ENCODE data around the gene GALNT9. TPM values are rescaled to one million over a fixed set of nuclear protein-coding genes. Genes with fewer than 3 reads are reported as not detected.
"Not testable (repeated sequence)": the region's sequence is repeated elsewhere in the genome, so short reads cannot be mapped to it uniquely, and the experiment has no call there.

Gene GALNT9
- total and polyA plus RNA-seq, 5 experiments from 2014 or later, result not detected

DNA sequence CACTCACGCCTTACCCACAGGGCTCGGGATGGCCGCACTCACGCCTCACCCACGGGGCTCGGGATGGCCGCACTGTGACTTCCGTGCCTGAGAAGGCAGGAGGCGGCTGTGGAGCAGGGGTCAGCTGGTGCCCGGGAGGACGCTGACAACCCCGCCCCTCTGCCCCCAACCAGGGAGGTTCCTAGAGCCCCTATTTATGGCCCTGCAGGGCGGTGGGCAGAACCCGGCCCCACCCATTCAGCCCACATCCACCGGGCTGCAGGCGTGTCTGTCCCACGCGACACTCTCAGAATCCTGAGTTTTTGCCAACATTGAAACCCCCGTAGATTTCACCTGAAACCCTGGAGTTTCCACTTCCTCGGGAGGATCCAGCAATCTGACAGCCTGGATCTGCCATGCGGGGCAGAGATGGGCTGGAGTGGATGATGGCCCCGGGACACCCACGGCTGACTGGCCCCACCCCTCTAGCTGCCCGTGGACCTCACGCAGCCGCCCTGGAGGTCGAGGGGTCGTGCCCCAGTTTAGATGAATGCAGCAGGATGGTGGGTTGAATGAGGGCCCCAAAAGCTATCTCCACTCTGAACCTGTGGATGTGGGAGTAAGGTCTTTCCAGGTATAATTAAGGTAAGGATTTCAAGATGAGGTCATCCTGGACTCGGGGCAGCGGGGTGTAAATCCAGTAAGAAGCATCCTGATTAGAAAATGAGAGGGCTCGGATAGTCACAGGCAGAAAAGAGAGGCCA lies 20.4 kb downstream of the GALNT9 start:
- Mint-ChIP-seq H3K27ac (no peak overlapping the region), H3K4me1 (peaks cover 0 to 2% (median 0%) of the 10 kb centered on the region in 4 donors), H3K9me3 (peaks cover 3 to 30% (median 17%) of the 10 kb centered on the region in 9 donors), H3K27me3 (peaks cover 0 to 14% (median 5%) of the 10 kb centered on the region in 5 donors), H3K36me3 (peaks cover 3 to 18% (median 3%) of the 10 kb centered on the region in 3 donors), H3K4me3 (no peak overlapping the region)
- ATAC-seq, result no peak
- POLR2A ChIA-PET, result no interaction called here
- DNase-seq, result peak in 1 of 10 donors; percentile 54

GRCh38 chr12:132307976-132308852 lies 21.2 kb downstream of the GALNT9 start:
- POLR2A ChIA-PET, result no interaction called here
- H3K4me3 Mint-ChIP-seq, result no peak overlapping the region
- DNase-seq (peak in 1 of 10 donors; percentile 37), ATAC-seq (no peak)
- peaks cover 0 to 14% (median 5%) of the 10 kb centered on the region in 5 donors for H3K27me3 Mint-ChIP-seq
- H3K4me1 Mint-ChIP-seq, result peaks cover 0 to 2% (median 0%) of the 10 kb centered on the region in 4 donors
- peaks cover 3 to 30% (median 17%) of the 10 kb centered on the region in 9 donors for H3K9me3 Mint-ChIP-seq
- no peak overlapping the region for H3K27ac Mint-ChIP-seq
- H3K36me3 Mint-ChIP-seq, result peaks cover 3 to 18% (median 3%) of the 10 kb centered on the region in 3 donors

DNA sequence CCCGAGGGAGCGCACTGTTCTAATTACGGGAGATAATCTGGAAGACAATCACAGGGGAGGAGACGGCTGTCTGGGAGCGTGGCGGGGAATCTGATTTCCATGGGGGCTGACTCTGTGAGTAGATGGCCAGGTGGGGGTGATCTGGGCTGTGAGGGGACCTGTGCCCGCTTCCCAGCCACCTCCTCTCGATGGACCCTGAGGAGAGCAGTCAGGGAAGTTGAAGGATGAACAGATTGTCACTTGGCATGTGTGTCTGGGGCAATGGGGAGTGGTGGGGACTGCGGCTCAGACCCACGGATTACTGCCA lies 22.6 kb downstream of the GALNT9 start:
- Mint-ChIP-seq H3K4me3 (no peak overlapping the region), H3K27me3 (peaks cover 0 to 14% (median 5%) of the 10 kb centered on the region in 5 donors), H3K4me1 (peaks cover 0 to 2% (median 0%) of the 10 kb centered on the region in 4 donors), H3K27ac (no peak overlapping the region), H3K9me3 (peaks cover under 1 to 19% (median 12%) of the 10 kb centered on the region in 9 donors), H3K36me3 (peaks cover under 1 to 11% (median 3%) of the 10 kb centered on the region in 3 donors)
- ATAC-seq (no peak), DNase-seq (peak in 1 of 10 donors; percentile 31)
- POLR2A ChIA-PET, result no interaction called here

DNA sequence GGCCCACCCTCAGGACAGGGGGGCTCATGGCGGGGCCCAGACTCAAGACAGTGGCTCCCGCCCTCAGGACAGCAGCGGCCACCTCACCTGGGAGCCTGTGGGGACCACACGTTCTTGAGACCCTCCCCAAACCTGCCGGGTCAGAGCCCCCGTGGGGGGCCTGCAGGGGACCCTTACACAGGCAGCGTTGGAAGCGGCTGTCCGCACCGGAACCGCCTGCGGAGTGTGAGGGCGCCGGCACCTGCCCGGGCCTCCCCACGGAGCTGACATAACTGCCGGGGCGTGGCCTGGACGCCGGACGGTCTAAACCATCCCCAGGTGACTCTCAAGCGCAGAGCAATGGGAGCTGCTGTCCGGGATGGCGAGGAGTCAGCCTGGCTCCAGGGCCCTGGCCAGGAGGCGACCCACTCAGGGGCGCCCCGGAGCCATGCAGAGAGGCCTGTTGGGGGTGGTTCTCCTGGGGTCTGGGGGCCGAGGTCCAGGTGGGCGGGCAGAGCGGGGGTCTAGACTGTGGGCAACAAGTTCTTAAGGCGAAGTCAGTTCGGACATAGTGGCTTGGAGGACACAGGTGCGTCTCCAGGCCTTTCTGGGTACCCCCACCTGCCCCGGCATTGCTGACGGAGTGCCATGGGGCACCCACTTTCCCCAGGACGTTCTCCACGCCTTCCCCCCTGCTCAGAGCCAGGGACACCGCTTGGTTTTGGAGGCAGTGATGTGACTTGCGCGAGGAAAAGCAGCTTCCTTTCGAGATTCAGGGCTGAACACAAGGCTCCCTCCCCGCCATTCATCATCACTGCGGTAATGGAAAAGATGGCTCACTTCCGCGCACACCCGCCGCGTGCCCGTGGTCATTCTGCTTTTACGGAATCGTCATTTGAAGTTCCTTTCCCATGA lies 23.2 kb downstream of the GALNT9 start:
- H3K27me3 Mint-ChIP-seq, result peaks cover 0 to 14% (median 5%) of the 10 kb centered on the region in 5 donors
- ATAC-seq (no peak), DNase-seq (peak in 1 of 10 donors; percentile 48)
- H3K36me3 Mint-ChIP-seq, result peaks cover 0 to 6% (median 3%) of the 10 kb centered on the region in 3 donors
- POLR2A ChIA-PET, result no interaction called here
- no peak overlapping the region for H3K27ac Mint-ChIP-seq
- no peak overlapping the region for H3K4me3 Mint-ChIP-seq
- peaks cover 0 to 13% (median 7%) of the 10 kb centered on the region in 9 donors for H3K9me3 Mint-ChIP-seq
- H3K4me1 Mint-ChIP-seq, result peaks cover 0 to 2% (median 0%) of the 10 kb centered on the region in 4 donors

DNA sequence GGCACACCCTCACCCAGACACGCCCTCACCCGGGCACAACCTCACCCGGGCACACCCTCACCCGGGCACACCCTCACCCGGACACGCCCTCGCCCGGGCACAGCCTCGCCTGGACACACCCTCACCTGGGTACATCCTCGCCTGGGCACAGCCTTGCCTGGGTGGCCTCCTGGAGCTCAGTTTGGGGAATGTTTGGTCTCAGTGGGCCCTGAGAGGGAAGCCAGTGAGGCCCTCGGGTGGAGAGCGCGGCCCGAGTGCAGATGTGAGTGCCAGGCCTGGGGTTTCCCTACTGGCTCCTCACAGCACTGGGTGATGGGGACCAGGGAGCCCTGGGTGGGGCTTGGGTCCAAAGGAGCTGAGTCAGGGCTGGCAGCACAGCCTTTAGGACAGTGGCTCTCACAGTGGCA lies 23.8 kb downstream of the GALNT9 start:
- Mint-ChIP-seq H3K36me3 (peaks cover 0 to 3% (median 0%) of the 10 kb centered on the region in 3 donors), H3K27ac (no peak overlapping the region), H3K4me3 (no peak overlapping the region), H3K4me1 (peaks cover 0 to 2% (median 0%) of the 10 kb centered on the region in 4 donors), H3K9me3 (peaks cover 0 to 10% (median under 1%) of the 10 kb centered on the region in 9 donors), H3K27me3 (peaks cover 0 to 14% (median 9%) of the 10 kb centered on the region in 5 donors)
- DNase-seq, result peak in 1 of 10 donors; percentile 56
- POLR2A ChIA-PET, result no interaction called here
- no peak for ATAC-seq

DNA sequence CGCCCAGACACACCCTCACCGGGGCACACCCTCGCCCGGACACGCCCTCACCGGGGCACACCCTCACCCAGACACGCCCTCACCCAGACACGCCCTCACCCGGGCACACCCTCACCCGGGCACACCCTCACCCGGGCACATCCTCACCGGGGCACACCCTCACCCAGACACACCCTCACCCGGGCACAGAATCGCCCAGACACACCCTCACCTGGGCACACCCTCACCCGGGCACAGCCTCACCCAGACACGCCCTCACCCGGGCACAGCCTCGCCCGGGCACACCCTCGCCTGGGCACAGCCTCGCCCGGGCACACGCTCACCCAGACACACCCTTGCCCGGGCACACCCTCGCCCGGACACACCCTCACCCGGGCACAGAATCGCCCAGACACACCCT lies 24.5 kb downstream of the GALNT9 start:
- POLR2A ChIA-PET, H3K36me3 Mint-ChIP-seq, H3K4me1 Mint-ChIP-seq, ATAC-seq, DNase-seq, H3K27ac Mint-ChIP-seq, H3K9me3 Mint-ChIP-seq, H3K4me3 Mint-ChIP-seq: not testable (repeated sequence)
- H3K27me3 Mint-ChIP-seq, result peaks cover 0 to 14% (median 9%) of the 10 kb centered on the region in 5 donors

- H3K4me3 Mint-ChIP-seq, ATAC-seq, H3K4me1 Mint-ChIP-seq, DNase-seq, POLR2A ChIA-PET, H3K9me3 Mint-ChIP-seq, H3K27ac Mint-ChIP-seq, H3K36me3 Mint-ChIP-seq: not testable (repeated sequence)
- peaks cover 0 to 14% (median 6%) of the 10 kb centered on the region in 5 donors for H3K27me3 Mint-ChIP-seq
Observed at GRCh38 chr12:132303853-132304373, 25.5 kb downstream of the GALNT9 start.

- POLR2A ChIA-PET, result no interaction called here
- Mint-ChIP-seq H3K27ac (no peak overlapping the region), H3K4me1 (peaks cover 0 to 2% (median 0%) of the 10 kb centered on the region in 4 donors), H3K36me3 (no peaks in the 10 kb centered on the region), H3K9me3 (peaks cover 0 to 2% (median 0%) of the 10 kb centered on the region in 9 donors), H3K27me3 (peaks cover 0 to 9% (median 4%) of the 10 kb centered on the region in 5 donors), H3K4me3 (no peak overlapping the region)
- DNase-seq, result peak in 1 of 10 donors; percentile 55
- ATAC-seq, result no peak
Observed at GRCh38 chr12:132302466-132303358, 26.7 kb downstream of the GALNT9 start.

- no peak for ATAC-seq
- no peaks in the 10 kb centered on the region for H3K36me3 Mint-ChIP-seq
Observed at GRCh38 chr12:132300789-132301722, 28.3 kb downstream of the GALNT9 start.

GRCh38 chr12:132296063-132296462 lies 33.3 kb downstream of the GALNT9 start:
- H3K4me3 Mint-ChIP-seq, result no peak overlapping the region
- DNase-seq, result peak in 1 of 10 donors; percentile 59
- POLR2A ChIA-PET, result no interaction called here
- H3K27me3 Mint-ChIP-seq, result peaks cover 2 to 27% (median 21%) of the 10 kb centered on the region in 5 donors
- H3K9me3 Mint-ChIP-seq, result no peaks in the 10 kb centered on the region
- H3K27ac Mint-ChIP-seq, result no peak overlapping the region
- no peaks in the 10 kb centered on the region for H3K4me1 Mint-ChIP-seq
- no peaks in the 10 kb centered on the region for H3K36me3 Mint-ChIP-seq
- no peak for ATAC-seq

More at GRCh38 chr12:132300789-132301722, 28.3 kb downstream of the GALNT9 start:
- Mint-ChIP-seq H3K9me3 (peaks cover 0 to 2% (median 0%) of the 10 kb centered on the region in 9 donors), H3K4me3 (no peak overlapping the region), H3K4me1 (no peaks in the 10 kb centered on the region), H3K27me3 (peaks cover 0 to 7% (median 2%) of the 10 kb centered on the region in 5 donors), H3K27ac (no peak overlapping the region)
- POLR2A ChIA-PET, result no interaction called here
- DNase-seq, result peak in 1 of 10 donors; percentile 60

All from naive thymus-derived CD8-positive, alpha-beta T cell (primary cell).